RKO (cell line): ENCODE data around the gene SDK2.

Source experiments
- DNase-seq: peaks from one replicate; pipeline ENCODE4 v3.0.0-alpha.2; 2016; ENCODE audit warnings: low spot score

Gene SDK2

DNA sequence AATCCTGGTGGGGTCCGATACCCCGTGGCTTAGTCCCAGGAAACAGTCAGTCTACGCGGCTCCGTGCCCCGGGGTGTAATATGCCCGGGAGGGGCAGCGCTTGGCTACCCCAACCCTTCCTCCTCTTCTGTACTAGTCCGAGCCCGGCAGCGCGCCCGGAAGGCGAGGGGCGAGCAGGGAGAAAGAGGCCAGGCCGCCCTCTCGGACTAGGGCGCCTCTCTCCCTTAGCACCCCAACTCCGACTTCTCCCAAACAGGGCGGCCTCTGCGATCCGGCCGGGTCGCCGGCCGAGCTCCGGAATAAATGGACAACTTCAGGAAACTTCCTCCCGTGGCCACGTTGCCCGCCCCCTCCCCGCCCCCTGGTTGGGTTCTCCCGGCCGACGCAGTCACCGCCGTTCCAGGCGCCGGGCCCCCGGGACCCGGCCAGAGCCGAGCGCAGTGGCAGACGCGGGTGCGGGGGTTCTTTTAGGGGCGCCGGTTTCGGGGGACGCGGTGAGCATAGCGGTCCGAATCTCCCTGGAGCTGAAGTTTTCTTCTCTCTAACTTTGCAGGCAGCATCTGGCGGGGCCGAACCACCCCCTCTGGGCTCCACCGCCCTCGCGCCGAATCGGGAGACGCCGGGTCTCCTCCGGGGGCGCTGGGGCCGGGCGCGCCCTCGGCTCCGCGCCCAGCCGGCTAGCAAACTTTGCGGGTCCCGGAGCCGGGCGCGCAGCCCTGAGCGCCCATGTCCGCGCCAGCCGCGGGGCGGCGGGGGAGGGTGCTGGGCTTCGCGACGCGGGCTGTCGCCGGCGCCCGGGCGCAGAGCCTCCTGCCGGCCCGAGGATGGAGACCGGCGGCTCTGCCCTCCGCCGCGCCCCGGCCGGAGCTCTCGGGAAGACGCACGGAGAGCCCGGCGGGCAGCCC is at the start of gene SDK2:
SDK2 (minus strand) TSS at position 301 of the 905 bp plus-strand sequence. CDS start 357 bp downstream, outside the sequence.
- DNase-seq = no peak

DNA sequence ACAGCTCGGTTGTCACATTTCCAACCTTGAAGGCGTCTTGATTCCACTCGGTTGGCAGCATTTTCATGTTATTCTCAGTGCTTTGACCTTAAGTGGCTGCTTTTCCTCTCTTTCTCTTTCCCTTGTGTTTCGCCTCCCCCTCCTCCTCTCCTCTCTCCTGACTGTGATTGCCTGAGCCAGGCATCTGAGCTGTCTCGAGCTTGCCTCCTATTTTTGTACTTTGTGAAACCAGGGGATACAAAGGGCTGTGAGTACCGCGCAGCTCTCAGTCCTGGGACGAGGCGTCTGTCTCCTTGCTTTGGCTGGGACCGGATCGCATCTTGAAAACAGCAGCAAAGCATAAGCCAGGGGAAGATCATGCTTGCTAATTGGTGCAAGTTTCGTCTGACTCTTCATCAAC is 48.8 kb upstream of the SDK2 start:
- no peak for DNase-seq

DNA sequence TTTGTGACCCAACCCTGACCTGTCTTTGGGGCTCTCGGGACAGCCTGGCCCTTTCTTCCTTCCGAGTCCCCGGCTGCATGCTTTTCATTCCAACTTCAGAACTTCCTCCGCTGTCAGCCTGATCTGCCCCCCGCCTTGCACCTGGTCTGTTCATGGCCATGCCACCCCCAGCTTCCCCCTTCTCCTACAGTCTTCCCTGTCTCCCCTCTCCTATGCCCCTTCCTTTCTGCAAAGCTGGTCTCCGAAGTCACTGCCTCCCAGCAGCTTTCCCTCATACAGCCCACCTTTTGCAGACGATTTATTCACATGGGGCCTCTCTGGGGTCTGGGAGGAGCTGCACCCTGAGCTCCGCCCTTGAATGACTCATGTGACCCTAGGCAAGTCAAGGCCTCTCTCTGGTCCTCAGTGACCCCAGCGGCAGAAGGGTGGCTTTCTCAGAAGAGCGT is 47.1 kb upstream of the SDK2 start:
- DNase-seq = no peak

- DNase-seq = no peak
Measured at GRCh38 chr17:73690676-73691075, 46.4 kb upstream of the SDK2 start.

DNA sequence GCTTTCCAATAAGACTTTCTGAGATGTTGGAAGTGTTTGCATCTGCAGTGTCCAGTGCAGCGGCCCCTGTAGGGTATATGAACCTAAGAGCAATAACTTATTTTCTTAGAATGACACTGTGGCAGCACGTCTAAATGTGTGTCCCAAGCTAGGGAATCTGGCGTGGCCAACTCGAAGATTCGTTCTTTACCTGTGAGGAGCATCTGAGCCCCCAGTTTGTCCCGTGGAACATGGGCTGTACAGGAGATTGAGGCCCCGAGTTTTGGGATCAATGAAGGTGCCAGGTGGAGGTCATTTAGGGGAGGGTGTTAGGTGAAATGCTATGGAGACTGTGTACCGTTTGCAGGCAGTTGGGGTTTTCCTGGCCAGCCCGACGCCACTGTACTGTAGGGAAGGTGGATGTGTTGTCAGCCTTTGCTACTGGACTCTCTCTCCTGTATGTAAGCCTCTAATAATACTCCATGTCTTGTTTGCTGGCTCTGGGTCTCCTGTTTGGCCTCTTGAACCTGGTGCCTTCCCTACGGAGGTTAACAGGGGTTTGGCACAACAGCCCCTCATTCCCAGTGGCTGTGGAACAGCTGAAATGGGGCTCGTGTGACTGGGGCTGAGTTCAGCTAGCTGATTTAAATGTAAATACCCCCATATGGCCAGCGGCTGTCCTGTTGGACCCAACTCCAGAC is 45.5 kb upstream of the SDK2 start:
- no peak for DNase-seq

DNA sequence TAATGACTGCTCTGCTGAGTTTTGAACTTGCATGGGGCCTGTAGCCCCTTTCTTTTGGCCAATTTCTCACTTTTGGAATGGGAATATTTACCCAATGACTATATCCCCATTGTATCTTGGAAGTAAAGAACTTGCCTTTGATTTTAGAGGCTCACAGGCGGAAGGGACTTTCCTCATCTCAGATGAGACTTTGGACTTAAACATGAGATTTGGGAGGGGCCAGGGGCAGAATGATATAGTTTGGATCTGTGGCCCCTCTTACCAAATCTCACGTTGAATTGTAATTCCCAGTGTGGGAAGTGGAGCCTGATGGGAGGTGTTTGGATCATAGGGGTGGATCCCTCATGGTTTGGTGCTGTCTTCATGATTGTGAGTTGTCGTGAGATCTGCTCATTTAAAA is 42.7 kb upstream of the SDK2 start:
- DNase-seq = no peak

DNA sequence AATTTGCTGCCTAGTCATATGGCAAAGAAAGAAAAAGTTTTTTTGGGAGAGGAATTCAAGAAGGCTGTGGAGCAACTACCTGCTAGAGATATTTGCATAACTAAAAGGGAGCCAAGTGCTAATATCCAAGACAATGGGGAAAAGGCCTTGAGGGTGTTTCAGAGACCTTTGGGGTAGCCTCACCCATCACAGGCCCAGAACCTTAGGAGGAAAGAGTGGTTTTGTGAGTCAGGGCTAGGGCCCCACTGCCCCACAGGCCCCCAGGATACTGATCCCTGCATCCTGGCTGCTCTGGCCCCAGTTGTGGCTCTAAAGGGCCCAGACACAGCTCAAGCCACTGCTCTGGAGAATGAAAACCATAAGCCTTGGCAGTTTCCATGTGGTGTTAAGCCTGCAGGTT is 41.9 kb upstream of the SDK2 start:
- DNase-seq = no peak

DNA sequence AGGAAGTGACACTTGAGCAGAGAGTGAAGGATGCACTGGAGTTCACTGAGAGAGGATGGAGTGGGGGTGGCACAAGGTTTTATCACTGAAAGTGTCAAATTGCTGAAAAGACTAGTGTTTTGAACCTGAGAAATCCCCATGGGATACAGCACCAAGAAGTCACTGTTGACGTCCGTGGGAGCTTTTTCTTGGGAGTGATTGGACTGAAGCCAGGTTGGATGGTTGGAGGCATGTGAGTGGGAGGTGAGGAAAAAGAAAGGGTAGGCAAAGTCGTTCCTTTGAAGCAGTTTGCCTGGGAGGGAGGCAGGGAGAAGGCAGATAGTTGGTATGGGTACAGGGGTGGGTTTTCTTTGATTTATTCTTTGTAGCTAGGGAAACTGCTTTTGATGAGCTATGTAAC is 39.9 kb upstream of the SDK2 start:
- no peak for DNase-seq

- no peak for DNase-seq
Measured at GRCh38 chr17:73683771-73684170, 39.5 kb upstream of the SDK2 start.

DNA sequence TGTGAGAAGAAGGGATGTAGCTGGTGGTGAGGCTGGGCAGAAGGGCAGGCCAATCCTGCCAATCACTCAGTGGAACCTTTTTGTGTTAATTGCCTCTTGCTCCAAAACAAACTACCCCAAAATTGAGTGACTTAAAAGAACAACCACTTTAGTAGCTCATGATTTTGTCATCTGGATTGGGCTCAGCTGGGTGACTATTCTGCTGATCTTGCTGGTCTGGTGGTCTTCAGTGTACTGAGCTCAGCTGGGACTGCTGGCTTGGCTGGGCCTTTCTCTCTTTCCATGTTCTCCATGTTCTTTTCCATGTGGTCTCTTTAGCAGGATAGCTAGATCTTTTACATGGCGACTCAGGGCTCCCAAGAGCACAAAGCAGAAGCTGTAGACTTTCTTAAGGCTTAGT is 37.7 kb upstream of the SDK2 start:
- DNase-seq = no peak

- no peak for DNase-seq
Measured at GRCh38 chr17:73679476-73679875, 35.2 kb upstream of the SDK2 start.

GRCh38 chr17:73678999-73679398 is 34.8 kb upstream of the SDK2 start:
- no peak for DNase-seq

DNA sequence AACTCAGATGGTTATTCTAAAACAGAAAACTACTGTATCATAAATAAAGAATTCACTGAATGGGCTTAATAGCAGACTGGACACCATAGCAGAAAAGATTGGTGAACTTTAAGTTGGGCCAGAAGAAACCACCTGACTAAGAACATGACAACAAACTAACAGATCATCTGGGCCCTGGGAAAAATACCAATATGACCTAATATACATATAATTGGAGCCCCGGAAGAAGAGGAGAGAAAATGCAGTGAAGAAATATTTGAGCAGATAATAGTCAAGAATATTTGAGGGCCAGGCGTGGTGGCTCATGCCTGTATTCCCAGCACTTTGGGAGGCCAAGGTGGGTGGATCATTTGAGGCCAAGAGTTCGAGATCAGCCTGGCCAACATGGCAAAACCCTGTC is 25.5 kb upstream of the SDK2 start:
- no peak for DNase-seq

DNA sequence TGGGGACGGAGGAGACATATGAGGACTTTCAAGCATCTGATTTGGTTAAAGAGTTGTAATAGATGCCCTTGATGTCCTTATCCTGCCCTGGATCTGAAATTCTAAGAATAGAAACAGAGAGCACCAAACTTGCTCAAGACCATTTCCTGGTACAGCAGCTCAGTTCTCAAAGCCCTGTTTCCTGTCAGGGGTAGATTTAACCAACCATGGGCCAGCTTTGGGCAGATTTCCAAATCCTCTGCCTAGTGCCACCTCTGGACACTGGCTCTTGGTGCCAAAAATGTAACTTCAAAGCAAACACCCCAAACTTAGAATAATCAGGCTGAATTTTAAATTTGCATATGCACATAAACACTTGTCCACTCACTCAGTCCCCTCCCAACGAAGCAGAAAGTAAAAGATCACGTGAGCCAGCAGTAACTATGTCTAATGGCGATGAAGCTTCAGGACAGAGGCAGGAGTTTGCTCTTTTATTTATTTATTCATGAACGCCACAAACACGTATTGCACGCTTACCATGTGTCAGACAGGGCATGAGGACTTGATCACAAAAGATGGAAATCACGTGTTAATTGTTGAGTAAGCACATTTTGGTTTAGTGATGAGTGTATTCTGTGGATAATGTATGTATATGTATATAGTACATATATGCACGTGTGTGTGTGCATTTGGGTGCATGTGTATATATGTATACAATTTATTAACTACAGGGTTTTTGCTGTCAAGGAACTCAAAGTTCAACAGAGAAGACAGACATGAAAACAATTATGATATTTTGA is 23.1 kb upstream of the SDK2 start:
- DNase-seq = no peak

DNA sequence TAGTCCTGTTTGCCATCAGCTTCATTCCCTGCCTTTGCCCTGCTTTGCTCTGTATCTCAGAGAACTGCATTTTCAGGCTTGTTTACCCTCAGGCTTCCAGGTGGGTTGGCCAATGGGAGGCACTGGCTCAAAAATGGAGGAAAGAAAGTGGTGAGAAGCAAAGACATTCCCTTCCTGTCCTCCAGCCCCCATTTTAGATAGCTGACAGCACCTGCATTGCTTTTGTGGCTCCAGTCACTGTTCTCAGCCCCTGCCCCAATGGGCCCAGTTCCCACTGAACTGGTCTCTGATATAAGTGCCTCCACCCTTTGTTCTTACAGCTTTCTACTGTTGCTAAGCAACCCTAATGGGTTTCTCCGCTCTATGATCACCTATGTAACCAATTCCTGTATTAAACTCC is 19.4 kb upstream of the SDK2 start:
- no peak for DNase-seq

GRCh38 chr17:73660366-73660765 is 16.1 kb upstream of the SDK2 start:
- no peak for DNase-seq

- no peak for DNase-seq
Measured at GRCh38 chr17:73658821-73659515, 14.7 kb upstream of the SDK2 start.

- no peak for DNase-seq
Measured at GRCh38 chr17:73657473-73658116, 13.3 kb upstream of the SDK2 start.

DNA sequence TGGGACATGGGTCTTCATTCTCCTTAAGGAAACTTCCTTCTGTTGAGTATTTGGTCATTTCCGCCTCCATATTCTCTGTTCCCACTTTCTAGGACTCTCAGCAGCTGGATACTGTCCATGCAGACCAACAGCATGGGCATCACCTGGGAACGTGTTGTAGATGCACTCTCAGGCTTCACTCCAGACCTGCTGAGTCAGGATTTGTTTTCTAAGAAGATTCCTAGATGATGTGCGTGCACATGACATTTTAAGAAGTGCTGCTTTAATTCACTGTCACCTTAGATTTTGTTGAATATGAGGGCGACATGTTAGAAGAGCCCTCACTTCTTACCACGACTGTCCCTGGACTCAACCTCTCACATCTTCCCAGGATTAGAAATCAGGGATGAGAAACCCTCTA is 10.0 kb upstream of the SDK2 start:
- DNase-seq = no peak

GRCh38 chr17:73653810-73654209 is 9.6 kb upstream of the SDK2 start:
- no peak for DNase-seq

- no peak for DNase-seq
Measured at GRCh38 chr17:73652886-73653480, 8.7 kb upstream of the SDK2 start.
